Measurements from ENCODE around the gene PEX7. TPM values are rescaled to one million over a fixed set of nuclear protein-coding genes. Genes with fewer than 3 reads are reported as not detected.
A peak's percentile ranks its signal among the peaks of the same experiment; 100 is the strongest.
"Not testable (repeated sequence)": the region's sequence is repeated elsewhere in the genome, so short reads cannot be mapped to it uniquely, and the experiment has no call there.

The PEX7 gene
- total and polyA plus RNA-seq, 12 donors: 2.9 to 20.6 (median 15.5) TPM

DNA sequence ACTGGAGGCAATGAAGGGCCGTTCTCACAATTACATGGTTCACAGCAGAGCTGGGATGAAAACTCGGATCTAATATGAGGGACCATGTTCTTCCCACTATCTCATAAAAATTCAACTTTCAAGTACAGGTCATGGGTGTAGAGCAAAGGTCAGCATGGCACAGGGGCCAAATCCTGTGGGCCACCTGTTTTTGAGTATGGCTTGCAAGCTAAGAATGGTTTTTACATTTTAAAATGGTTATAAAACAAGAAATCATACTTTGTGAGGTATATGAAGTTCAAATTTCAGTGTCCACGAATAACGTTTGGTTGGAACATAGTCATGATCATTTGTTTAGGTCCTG is 34.7 kb upstream of the PEX7 start:
- no peak for ATAC-seq
- Histone ChIP-seq H3K36me3 (no peaks in the 10 kb centered on the region), H3K27ac (peak overlapping the region in 3 of 10 donors; percentile 13 to 97 (median 48)), H3K27me3 (no peaks in the 10 kb centered on the region), H3K9me3 (no peaks in the 10 kb centered on the region), H3K4me3 (no peak overlapping the region), H3K4me1 (peaks cover 5 to 84% (median 51%) of the 10 kb centered on the region in 9 donors)
- 74 to 79% methylated on average over 4 of the region's 4 CpGs for WGBS, 2 donors
- DNase-seq: no peak
- intact Hi-C loops (cut with DNase I): loop anchor here in 3 of 10 donors (1.0 to 10.0 kb wide), 3 partner anchors 14 to 73 kb away; no protein-coding TSS in a partner anchor
- TF ChIP-seq, protein P1, sequence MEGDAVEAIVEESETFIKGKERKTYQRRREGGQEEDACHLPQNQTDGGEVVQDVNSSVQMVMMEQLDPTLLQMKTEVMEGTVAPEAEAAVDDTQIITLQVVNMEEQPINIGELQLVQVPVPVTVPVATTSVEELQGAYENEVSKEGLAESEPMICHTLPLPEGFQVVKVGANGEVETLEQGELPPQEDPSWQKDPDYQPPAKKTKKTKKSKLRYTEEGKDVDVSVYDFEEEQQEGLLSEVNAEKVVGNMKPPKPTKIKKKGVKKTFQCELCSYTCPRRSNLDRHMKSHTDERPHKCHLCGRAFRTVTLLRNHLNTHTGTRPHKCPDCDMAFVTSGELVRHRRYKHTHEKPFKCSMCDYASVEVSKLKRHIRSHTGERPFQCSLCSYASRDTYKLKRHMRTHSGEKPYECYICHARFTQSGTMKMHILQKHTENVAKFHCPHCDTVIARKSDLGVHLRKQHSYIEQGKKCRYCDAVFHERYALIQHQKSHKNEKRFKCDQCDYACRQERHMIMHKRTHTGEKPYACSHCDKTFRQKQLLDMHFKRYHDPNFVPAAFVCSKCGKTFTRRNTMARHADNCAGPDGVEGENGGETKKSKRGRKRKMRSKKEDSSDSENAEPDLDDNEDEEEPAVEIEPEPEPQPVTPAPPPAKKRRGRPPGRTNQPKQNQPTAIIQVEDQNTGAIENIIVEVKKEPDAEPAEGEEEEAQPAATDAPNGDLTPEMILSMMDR (IDR thresholded peaks at IDR 0.05): no peak

DNA sequence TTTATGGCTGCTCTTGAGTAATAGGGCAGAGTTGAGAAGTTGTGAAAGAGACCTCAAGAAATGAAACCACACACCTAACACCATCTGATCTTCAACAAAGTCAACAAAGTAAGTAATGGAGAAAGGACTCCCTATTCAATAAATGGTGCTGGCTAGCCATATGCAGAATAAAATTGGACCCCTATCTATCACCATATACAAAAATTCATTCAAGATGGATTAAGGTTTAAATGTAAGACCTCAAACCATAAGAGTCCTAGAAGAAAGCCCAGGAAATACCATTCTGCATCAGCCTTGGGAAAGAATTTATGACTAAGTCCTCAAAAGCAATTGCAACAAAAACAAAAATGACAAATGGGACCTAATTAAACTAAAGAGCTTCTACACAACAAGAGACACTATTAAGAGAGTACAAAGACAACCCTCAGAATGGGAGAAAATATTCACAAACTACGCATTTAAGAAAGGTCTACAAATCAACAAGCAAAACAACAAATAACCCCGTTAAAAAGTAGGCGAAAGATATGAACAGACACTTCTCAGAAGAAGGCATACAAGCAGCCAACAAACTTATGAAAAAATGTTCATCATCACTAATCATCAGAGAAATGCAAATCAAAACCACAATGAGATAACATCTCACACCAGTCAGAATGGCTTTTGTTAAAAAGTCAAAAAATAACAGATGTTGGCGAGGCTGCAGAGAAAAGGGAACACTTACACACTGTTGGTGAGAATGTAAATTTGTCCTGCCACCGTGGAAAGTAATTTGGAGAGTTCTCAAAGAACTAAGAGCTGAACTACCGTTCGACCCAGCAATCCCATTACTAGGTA is 34.1 kb upstream of the PEX7 start:
- Histone ChIP-seq H3K9me3 (no peaks in the 10 kb centered on the region), H3K27ac (peak overlapping the region in 2 of 10 donors; percentile 48 to 97), H3K36me3 (no peaks in the 10 kb centered on the region), H3K27me3 (no peaks in the 10 kb centered on the region), H3K4me1 (peaks cover 5 to 84% (median 51%) of the 10 kb centered on the region in 9 donors), H3K4me3 (peak overlapping the region in 1 of 10 donors; percentile 0)
- DNase-seq (no peak), ATAC-seq (no peak)
- WGBS, 2 donors: 65 to 78% methylated on average over 7 of the region's 7 CpGs
- intact Hi-C loops (cut with DNase I): loop anchor here in 3 of 10 donors (1.0 to 10.0 kb wide), 3 partner anchors 15 to 73 kb away; no protein-coding TSS in a partner anchor
- TF ChIP-seq, protein P1 (IDR thresholded peaks at IDR 0.05): no peak

- not testable (repeated sequence) for ATAC-seq, H3K36me3 ChIP-seq, H3K27me3 ChIP-seq, H3K9me3 ChIP-seq, DNase-seq
- 67 to 74% methylated on average over 3 of the region's 3 CpGs for WGBS, 2 donors
- Histone ChIP-seq H3K4me3 (peak overlapping the region in 7 of 10 donors; percentile 72 to 99 (median 82)), H3K27ac (peak overlapping the region in 2 of 10 donors; percentile 25 to 97), H3K4me1 (peaks cover 5 to 76% (median 41%) of the 10 kb centered on the region in 9 donors)
- intact Hi-C loops (cut with DNase I): loop anchor here in 2 of 10 donors (5.0 to 10.0 kb wide), 2 partner anchors 72 to 75 kb away; no protein-coding TSS in a partner anchor
Observed at GRCh38 chr6:136789440-136789839, 33.0 kb upstream of the PEX7 start.

DNA sequence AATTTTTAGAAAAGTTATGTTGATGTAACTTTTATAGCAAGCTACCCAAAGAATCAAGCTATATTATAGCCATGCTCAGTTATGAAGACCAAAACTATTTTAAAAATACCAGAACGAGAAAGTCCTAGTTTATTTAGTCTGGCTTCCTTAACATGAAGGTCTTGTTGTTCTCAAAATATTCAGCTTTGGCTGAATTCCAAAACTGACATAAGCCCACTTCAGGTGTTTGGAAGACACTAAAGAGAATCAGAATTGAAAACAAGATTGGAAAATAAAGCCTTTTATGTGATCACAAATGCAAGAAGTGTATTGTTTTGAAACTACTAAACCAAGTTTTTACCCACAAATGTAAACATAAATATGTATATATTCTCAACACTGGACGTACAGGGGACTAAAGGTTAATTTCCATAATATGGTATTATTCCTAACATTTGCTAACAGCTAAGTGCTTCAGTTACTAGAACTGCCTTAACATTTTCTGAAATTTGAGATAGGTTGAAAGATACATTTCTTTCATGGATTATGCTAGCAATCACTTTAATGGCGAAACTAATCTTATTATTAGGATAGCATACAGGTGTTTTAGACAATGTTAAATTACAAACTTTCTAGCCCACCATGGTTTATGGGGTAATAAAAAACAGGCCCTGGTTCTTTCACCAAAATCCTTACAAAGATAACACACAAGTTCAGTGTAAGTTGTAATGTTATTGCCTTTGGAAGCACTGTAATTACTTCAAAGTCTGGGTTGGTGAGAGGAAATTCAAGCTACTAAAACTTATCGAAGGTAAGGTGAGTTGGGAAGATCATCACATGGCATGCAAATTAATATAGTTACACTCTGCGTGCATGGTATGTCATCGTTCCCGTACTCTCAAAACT is 31.7 kb upstream of the PEX7 start:
- Histone ChIP-seq H3K4me3 (peak overlapping the region; percentile 62 to 99 (median 80)), H3K4me1 (peaks cover 5 to 64% (median 30%) of the 10 kb centered on the region in 9 donors), H3K9me3 (no peaks in the 10 kb centered on the region), H3K27me3 (no peaks in the 10 kb centered on the region), H3K27ac (peak overlapping the region in 8 of 10 donors; percentile 21 to 97 (median 94)), H3K36me3 (no peaks in the 10 kb centered on the region)
- ATAC-seq (peak in 2 of 8 donors; percentile 0 to 1), DNase-seq (no peak)
- TF ChIP-seq, protein P1 (IDR thresholded peaks at IDR 0.05): no peak
- whole genome bisulfite sequencing, 2 donors: 20 to 22% methylated on average over 7 of the region's 7 CpGs
- intact Hi-C loops (cut with DNase I): loop anchor here in 6 of 10 donors (5.0 to 10.0 kb wide), 5 partner anchors 53 to 208 kb away; no protein-coding TSS in a partner anchor

Data from heart right ventricle (tissue), 16 donors.